Measurements from ENCODE around the gene SPPL2B. TPM values are rescaled to one million over a fixed set of nuclear protein-coding genes. Genes with fewer than 3 reads are reported as not detected.

SPPL2B gene
- total RNA-seq, 4 donors from 2014 or later, result 18.1 to 27.7 (median 23.2) TPM

- intact Hi-C loops (cut with DNase I; ENCODE audit: low total_unique reads), result no loop called here
- Histone ChIP-seq H3K27me3 (peaks cover 20 to 25% (median 23%) of the 10 kb centered on the region in 3 donors), H3K4me3 (no peak overlapping the region), H3K9me3 (no peaks in the 10 kb centered on the region), H3K27ac (no peak overlapping the region), H3K36me3 (no peaks in the 10 kb centered on the region), H3K4me1 (peaks cover 3 to 4% of the 10 kb centered on the region in 2 donors)
- ATAC-seq (no peak), DNase-seq (no peak)
- no peak for TF ChIP-seq POLR2A (IDR thresholded peaks at IDR 0.05)
- TF ChIP-seq CTCF (IDR thresholded peaks at IDR 0.05 in 4 of 5, conservative IDR thresholded peaks at IDR 0.05 in 1 of 5), result no peak
- in situ Hi-C loops (cut with MboI; ENCODE audit: low sequenced_read_pairs in 4 of 4), result no loop called here
These were observed 21.5 kb upstream of the SPPL2B start for GRCh38 chr19:2306971-2307370.

- DNase-seq (no peak), ATAC-seq (no peak)
- intact Hi-C loops (cut with DNase I; ENCODE audit: low total_unique reads) (no loop called here), in situ Hi-C loops (cut with MboI; ENCODE audit: low sequenced_read_pairs in 4 of 4) (no loop called here)
- no peak for TF ChIP-seq POLR2A (IDR thresholded peaks at IDR 0.05)
- no peak for TF ChIP-seq CTCF (IDR thresholded peaks at IDR 0.05 in 4 of 5, conservative IDR thresholded peaks at IDR 0.05 in 1 of 5)
- Histone ChIP-seq H3K27ac (no peak overlapping the region), H3K4me3 (no peak overlapping the region), H3K27me3 (peaks cover 22 to 27% (median 23%) of the 10 kb centered on the region in 3 donors), H3K9me3 (no peaks in the 10 kb centered on the region), H3K36me3 (no peaks in the 10 kb centered on the region), H3K4me1 (peaks cover 0 to 4% of the 10 kb centered on the region in 2 donors)
These were observed 20.9 kb upstream of the SPPL2B start for GRCh38 chr19:2307518-2308012.

- Histone ChIP-seq H3K36me3 (no peaks in the 10 kb centered on the region), H3K4me1 (peaks cover 0 to 4% of the 10 kb centered on the region in 2 donors), H3K9me3 (no peaks in the 10 kb centered on the region), H3K4me3 (no peak within 1 kb of the TSS), H3K27ac (no peak within 1 kb of the TSS), H3K27me3 (peaks cover 22 to 31% (median 27%) of the 10 kb centered on the region in 3 donors)
- DNase-seq (no peak), ATAC-seq (no peak)
- intact Hi-C loops (cut with DNase I; ENCODE audit: low total_unique reads) (no loop called here), in situ Hi-C loops (cut with MboI; ENCODE audit: low sequenced_read_pairs in 4 of 4) (no loop called here)
- TF ChIP-seq POLR2A (IDR thresholded peaks at IDR 0.05) (no peak), CTCF (IDR thresholded peaks at IDR 0.05 in 4 of 5, conservative IDR thresholded peaks at IDR 0.05 in 1 of 5) (no peak)
These were observed 20.3 kb upstream of the SPPL2B start, which contains the start of gene LINGO3 for GRCh38 chr19:2308114-2308556. LINGO3 (minus strand) TSS chr19:2308154; CDS start chr19:2291776, 16,378 bp downstream.

- Histone ChIP-seq H3K36me3 (no peaks in the 10 kb centered on the region), H3K9me3 (no peaks in the 10 kb centered on the region), H3K27ac (no peak overlapping the region), H3K4me3 (no peak overlapping the region), H3K4me1 (peaks cover 0 to 4% of the 10 kb centered on the region in 2 donors), H3K27me3 (peaks cover 22 to 33% (median 28%) of the 10 kb centered on the region in 3 donors)
- DNase-seq (no peak), ATAC-seq (no peak)
- no peak for TF ChIP-seq POLR2A (IDR thresholded peaks at IDR 0.05)
- TF ChIP-seq CTCF (IDR thresholded peaks at IDR 0.05 in 4 of 5, conservative IDR thresholded peaks at IDR 0.05 in 1 of 5), result no peak
- intact Hi-C loops (cut with DNase I; ENCODE audit: low total_unique reads), result no loop called here
- in situ Hi-C loops (cut with MboI; ENCODE audit: low sequenced_read_pairs in 4 of 4), result no loop called here
These were observed 18.6 kb upstream of the SPPL2B start for GRCh38 chr19:2309734-2310362.
